ENCODE results near the gene HELZ. TPM values are rescaled to one million over a fixed set of nuclear protein-coding genes. Genes with fewer than 3 reads are reported as not detected.
"Not testable (repeated sequence)": the region's sequence is repeated elsewhere in the genome, so short reads cannot be mapped to it uniquely, and the experiment has no call there.

HELZ gene
- polyA plus RNA-seq, 1 of the 3 experiments (the other 2 are of a cell fraction) = 4.3 TPM

DNA sequence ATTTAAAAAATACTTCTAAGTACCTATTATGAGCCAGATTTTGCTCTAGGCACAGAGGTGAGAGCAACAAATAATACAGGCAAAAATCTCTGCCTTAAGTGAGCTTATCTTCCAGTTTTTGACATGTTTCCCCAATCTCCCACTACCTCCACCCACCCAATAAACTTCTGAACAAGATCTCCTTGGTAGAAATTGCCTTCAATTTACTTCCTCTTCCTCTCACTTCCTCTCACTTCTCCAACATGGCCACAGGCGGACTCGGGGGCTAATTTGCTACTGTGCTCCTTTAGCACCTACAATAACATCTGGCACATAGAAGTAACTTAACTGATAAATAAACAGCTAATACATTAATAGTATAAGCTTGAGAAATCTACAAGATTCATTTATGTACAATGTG lies 118.0 kb downstream of the HELZ start:
- Histone ChIP-seq H3K9me2 (no peaks in the 10 kb centered on the region), H2AFZ (ENCODE audit: low read depth) (no peak overlapping the region), H3K4me1 (ENCODE audit: control insufficient read depth in 1 of 2, insufficient read depth in 2 of 2, low read depth in 1 of 2, low read length in 1 of 2) (peaks cover 4 to 43% of the 10 kb centered on the region in 2 experiments; a peak in 3 of 4 replicates), H3K9ac (no peak overlapping the region), H3K27me3 (ENCODE audit: insufficient read depth) (no peaks in the 10 kb centered on the region), H3K4me3 (ENCODE audit: low read depth in 2 of 2, low read length in 1 of 2) (no peak overlapping the region), H4K20me1 (ENCODE audit: insufficient read depth) (no peaks in the 10 kb centered on the region), H3K4me2 (no peak overlapping the region), H3K36me3 (replicated peaks in 1 of 2; ENCODE audit: control insufficient read depth in 1 of 2, insufficient read depth in 2 of 2, low read length in 1 of 2) (peaks cover 20 to 28% of the 10 kb centered on the region in 2 experiments), H3K9me3 (no peaks in the 10 kb centered on the region), H3K27ac (ENCODE audit: low read depth in 2 of 2, low read length in 1 of 2) (peak overlapping the region in 1 of 2 experiments; percentile 99; a peak in 2 of 4 replicates), H3F3A (replicated peaks; ENCODE audit: insufficient read depth) (peaks cover 13% of the 10 kb centered on the region), H3K79me2 (ENCODE audit: insufficient read depth) (no peaks in the 10 kb centered on the region)
- DNase-seq = no peak
- TF ChIP-seq RFX5 (IDR thresholded peaks at IDR 0.05; ENCODE audit: low read length) = no peak
- ChIA-PET CTCF (interaction anchor here (0.7 to 3.1 kb wide), 14 partner anchors 13 to 872 kb away, joined by 3 to 28 read pairs (median 3); no protein-coding TSS in a partner anchor), POLR2A (interaction anchor here (1.7 to 3.9 kb wide), 3 partner anchors 107 to 161 kb away, joined by 8 to 32 read pairs (median 14); partner anchors contain the start of gene CACNG4)
- 70% methylated on average over 2 of the region's 2 CpGs for WGBS (ENCODE audit: low lambda C conversion rate)

DNA sequence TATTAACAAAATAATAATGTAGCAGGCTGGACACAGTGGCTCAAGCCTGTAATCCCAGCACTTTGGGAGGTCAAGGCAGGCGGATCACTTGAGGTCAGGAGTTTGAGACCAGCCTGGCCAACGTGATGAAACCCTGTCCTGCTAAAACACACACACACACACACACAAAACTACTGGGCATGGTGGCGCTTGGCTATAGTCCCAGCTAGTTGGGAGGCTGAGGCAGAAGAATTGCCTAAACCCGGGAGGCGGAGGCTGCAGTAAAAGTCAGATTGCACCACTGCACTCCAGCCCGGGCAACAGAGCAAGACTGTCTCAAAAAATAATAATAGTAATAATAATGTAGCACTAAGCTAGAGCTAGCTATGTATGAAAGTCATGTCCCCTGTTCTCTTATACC lies 118.5 kb downstream of the HELZ start:
- H3K9me3 ChIP-seq; H3K4me3 ChIP-seq (ENCODE audit: low read depth in 2 of 2, low read length in 1 of 2); H2AFZ ChIP-seq (ENCODE audit: low read depth); H3K79me2 ChIP-seq (ENCODE audit: insufficient read depth); H3K9me2 ChIP-seq; H3K27me3 ChIP-seq (ENCODE audit: insufficient read depth); H4K20me1 ChIP-seq (ENCODE audit: insufficient read depth); H3K9ac ChIP-seq; H3K4me2 ChIP-seq; DNase-seq: not testable (repeated sequence)
- peak overlapping the region in 1 of 2 experiments; percentile 99; a peak in 2 of 4 replicates for H3K27ac ChIP-seq (ENCODE audit: low read depth in 2 of 2, low read length in 1 of 2)
- WGBS (ENCODE audit: low lambda C conversion rate) = 89% methylated on average over 6 of the region's 6 CpGs
- ChIA-PET POLR2A (interaction anchor here (0.9 to 3.9 kb wide), 5 partner anchors 58 to 160 kb away, joined by 3 to 32 read pairs (median 8); partner anchors contain the start of gene CACNG4), CTCF (interaction anchor here (0.7 to 3.1 kb wide), 17 partner anchors 14 to 926 kb away, joined by 3 to 28 read pairs (median 3); no protein-coding TSS in a partner anchor)
- peaks cover 13% of the 10 kb centered on the region for H3F3A ChIP-seq (replicated peaks; ENCODE audit: insufficient read depth)
- H3K4me1 ChIP-seq (ENCODE audit: control insufficient read depth in 1 of 2, insufficient read depth in 2 of 2, low read depth in 1 of 2, low read length in 1 of 2) = peaks cover 4 to 43% of the 10 kb centered on the region in 2 experiments; a peak in 3 of 4 replicates
- H3K36me3 ChIP-seq (replicated peaks in 1 of 2; ENCODE audit: control insufficient read depth in 1 of 2, insufficient read depth in 2 of 2, low read length in 1 of 2) = peaks cover 22 to 24% of the 10 kb centered on the region in 2 experiments

DNA sequence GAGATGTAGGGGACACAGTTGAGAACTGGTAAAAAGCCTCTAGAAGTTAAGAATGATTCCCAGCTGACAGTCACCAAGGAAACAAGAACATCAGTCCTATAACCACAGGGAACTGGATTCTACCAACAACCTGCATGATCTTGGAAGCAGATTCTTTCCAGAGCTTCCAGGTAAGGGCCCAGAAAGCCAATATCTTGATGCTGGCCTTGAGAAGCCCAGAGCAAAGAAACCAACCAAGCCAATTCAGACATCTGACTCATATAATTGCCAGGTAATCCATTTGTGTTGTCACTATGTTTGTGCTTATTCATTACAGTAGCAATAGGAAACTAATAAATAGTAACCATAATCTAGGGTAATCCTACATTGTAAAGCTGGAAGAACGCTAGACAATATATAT lies 119.1 kb downstream of the HELZ start:
- Histone ChIP-seq H4K20me1 (ENCODE audit: insufficient read depth) (no peaks in the 10 kb centered on the region), H3F3A (replicated peaks; ENCODE audit: insufficient read depth) (peaks cover 13% of the 10 kb centered on the region), H3K9me2 (no peaks in the 10 kb centered on the region), H3K79me2 (ENCODE audit: insufficient read depth) (no peaks in the 10 kb centered on the region), H2AFZ (ENCODE audit: low read depth) (no peak overlapping the region), H3K27ac (ENCODE audit: low read depth in 2 of 2, low read length in 1 of 2) (peak overlapping the region; percentile 29 to 99; a peak in 3 of 4 replicates), H3K9me3 (no peaks in the 10 kb centered on the region), H3K36me3 (replicated peaks in 1 of 2; ENCODE audit: control insufficient read depth in 1 of 2, insufficient read depth in 2 of 2, low read length in 1 of 2) (peaks cover 29 to 30% of the 10 kb centered on the region in 2 experiments), H3K4me2 (no peak overlapping the region), H3K9ac (no peak overlapping the region), H3K27me3 (ENCODE audit: insufficient read depth) (no peaks in the 10 kb centered on the region), H3K4me1 (ENCODE audit: control insufficient read depth in 1 of 2, insufficient read depth in 2 of 2, low read depth in 1 of 2, low read length in 1 of 2) (peaks cover 4 to 47% of the 10 kb centered on the region in 2 experiments; a peak in 3 of 4 replicates), H3K4me3 (ENCODE audit: low read depth in 2 of 2, low read length in 1 of 2) (no peak overlapping the region)
- no peak for DNase-seq
- CTCF ChIA-PET = interaction anchor here (0.9 to 3.1 kb wide), 10 partner anchors 28 to 926 kb away, joined by 3 to 28 read pairs (median 4); no protein-coding TSS in a partner anchor
- POLR2A ChIA-PET = interaction anchor here (0.9 to 3.9 kb wide), 5 partner anchors 58 to 160 kb away, joined by 3 to 32 read pairs (median 8); partner anchors contain the start of gene CACNG4
- 93% methylated on average over 1 of the region's 1 CpG for WGBS (ENCODE audit: low lambda C conversion rate)
- TF ChIP-seq, protein P1, sequence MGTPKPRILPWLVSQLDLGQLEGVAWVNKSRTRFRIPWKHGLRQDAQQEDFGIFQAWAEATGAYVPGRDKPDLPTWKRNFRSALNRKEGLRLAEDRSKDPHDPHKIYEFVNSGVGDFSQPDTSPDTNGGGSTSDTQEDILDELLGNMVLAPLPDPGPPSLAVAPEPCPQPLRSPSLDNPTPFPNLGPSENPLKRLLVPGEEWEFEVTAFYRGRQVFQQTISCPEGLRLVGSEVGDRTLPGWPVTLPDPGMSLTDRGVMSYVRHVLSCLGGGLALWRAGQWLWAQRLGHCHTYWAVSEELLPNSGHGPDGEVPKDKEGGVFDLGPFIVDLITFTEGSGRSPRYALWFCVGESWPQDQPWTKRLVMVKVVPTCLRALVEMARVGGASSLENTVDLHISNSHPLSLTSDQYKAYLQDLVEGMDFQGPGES (IDR thresholded peaks at IDR 0.05; ENCODE audit: low read depth, low read length) = no peak
- TF ChIP-seq, protein P2, sequence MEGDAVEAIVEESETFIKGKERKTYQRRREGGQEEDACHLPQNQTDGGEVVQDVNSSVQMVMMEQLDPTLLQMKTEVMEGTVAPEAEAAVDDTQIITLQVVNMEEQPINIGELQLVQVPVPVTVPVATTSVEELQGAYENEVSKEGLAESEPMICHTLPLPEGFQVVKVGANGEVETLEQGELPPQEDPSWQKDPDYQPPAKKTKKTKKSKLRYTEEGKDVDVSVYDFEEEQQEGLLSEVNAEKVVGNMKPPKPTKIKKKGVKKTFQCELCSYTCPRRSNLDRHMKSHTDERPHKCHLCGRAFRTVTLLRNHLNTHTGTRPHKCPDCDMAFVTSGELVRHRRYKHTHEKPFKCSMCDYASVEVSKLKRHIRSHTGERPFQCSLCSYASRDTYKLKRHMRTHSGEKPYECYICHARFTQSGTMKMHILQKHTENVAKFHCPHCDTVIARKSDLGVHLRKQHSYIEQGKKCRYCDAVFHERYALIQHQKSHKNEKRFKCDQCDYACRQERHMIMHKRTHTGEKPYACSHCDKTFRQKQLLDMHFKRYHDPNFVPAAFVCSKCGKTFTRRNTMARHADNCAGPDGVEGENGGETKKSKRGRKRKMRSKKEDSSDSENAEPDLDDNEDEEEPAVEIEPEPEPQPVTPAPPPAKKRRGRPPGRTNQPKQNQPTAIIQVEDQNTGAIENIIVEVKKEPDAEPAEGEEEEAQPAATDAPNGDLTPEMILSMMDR (IDR thresholded peaks at IDR 0.05) = no peak
- TF ChIP-seq JUND (IDR thresholded peaks at IDR 0.05) (no peak), NRF1 (IDR thresholded peaks at IDR 0.05; ENCODE audit: low read depth, low read length) (no peak), RCOR1 (IDR thresholded peaks at IDR 0.05; ENCODE audit: low read length) (no peak), TEAD4 (IDR thresholded peaks at IDR 0.05; ENCODE audit: borderline replicate concordance, insufficient read depth) (no peak), FOXM1 (IDR thresholded peaks at IDR 0.05; ENCODE audit: low read depth) (no peak), RAD21 (IDR thresholded peaks at IDR 0.05; ENCODE audit: low read length) (no peak), FOXJ3 (CRISPR knock-in tag; IDR thresholded peaks at IDR 0.05) (no peak), EP300 (IDR thresholded peaks at IDR 0.05; ENCODE audit: borderline replicate concordance in 1 of 2, low read depth in 1 of 2, low read length in 1 of 2) (no peak), NFIC (IDR thresholded peaks at IDR 0.05; ENCODE audit: borderline replicate concordance) (no peak), RFX5 (IDR thresholded peaks at IDR 0.05; ENCODE audit: low read length) (no peak)
- TF ChIP-seq, protein P3, sequence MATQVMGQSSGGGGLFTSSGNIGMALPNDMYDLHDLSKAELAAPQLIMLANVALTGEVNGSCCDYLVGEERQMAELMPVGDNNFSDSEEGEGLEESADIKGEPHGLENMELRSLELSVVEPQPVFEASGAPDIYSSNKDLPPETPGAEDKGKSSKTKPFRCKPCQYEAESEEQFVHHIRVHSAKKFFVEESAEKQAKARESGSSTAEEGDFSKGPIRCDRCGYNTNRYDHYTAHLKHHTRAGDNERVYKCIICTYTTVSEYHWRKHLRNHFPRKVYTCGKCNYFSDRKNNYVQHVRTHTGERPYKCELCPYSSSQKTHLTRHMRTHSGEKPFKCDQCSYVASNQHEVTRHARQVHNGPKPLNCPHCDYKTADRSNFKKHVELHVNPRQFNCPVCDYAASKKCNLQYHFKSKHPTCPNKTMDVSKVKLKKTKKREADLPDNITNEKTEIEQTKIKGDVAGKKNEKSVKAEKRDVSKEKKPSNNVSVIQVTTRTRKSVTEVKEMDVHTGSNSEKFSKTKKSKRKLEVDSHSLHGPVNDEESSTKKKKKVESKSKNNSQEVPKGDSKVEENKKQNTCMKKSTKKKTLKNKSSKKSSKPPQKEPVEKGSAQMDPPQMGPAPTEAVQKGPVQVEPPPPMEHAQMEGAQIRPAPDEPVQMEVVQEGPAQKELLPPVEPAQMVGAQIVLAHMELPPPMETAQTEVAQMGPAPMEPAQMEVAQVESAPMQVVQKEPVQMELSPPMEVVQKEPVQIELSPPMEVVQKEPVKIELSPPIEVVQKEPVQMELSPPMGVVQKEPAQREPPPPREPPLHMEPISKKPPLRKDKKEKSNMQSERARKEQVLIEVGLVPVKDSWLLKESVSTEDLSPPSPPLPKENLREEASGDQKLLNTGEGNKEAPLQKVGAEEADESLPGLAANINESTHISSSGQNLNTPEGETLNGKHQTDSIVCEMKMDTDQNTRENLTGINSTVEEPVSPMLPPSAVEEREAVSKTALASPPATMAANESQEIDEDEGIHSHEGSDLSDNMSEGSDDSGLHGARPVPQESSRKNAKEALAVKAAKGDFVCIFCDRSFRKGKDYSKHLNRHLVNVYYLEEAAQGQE (IDR thresholded peaks at IDR 0.05; ENCODE audit: low read depth, low read length) = no peak
- TF ChIP-seq, protein P4, sequence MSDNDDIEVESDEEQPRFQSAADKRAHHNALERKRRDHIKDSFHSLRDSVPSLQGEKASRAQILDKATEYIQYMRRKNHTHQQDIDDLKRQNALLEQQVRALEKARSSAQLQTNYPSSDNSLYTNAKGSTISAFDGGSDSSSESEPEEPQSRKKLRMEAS (IDR thresholded peaks at IDR 0.05; ENCODE audit: low read depth) = no peak
